WI38 (cell line): Measurements from ENCODE around the gene GZMM.

Source experiments
- H3K4me3 ChIP-seq: 2 replicates; pipeline ENCODE4 v1.5.1; 2011; ENCODE audit warnings: low read depth, mild to moderate bottlenecking, control low read depth, low read length
- TF ChIP-seq, protein P1 (sequence below): IDR thresholded peaks from 2 replicates; pipeline ENCODE4 v1.5.1; 2012; ENCODE audit warnings: low read depth, mild to moderate bottlenecking, control low read depth, low read length

Gene GZMM

GRCh38 chr19:539429-540030 lies 4.3 kb upstream of the GZMM start:
- H3K4me3 ChIP-seq: no peak overlapping the region

DNA sequence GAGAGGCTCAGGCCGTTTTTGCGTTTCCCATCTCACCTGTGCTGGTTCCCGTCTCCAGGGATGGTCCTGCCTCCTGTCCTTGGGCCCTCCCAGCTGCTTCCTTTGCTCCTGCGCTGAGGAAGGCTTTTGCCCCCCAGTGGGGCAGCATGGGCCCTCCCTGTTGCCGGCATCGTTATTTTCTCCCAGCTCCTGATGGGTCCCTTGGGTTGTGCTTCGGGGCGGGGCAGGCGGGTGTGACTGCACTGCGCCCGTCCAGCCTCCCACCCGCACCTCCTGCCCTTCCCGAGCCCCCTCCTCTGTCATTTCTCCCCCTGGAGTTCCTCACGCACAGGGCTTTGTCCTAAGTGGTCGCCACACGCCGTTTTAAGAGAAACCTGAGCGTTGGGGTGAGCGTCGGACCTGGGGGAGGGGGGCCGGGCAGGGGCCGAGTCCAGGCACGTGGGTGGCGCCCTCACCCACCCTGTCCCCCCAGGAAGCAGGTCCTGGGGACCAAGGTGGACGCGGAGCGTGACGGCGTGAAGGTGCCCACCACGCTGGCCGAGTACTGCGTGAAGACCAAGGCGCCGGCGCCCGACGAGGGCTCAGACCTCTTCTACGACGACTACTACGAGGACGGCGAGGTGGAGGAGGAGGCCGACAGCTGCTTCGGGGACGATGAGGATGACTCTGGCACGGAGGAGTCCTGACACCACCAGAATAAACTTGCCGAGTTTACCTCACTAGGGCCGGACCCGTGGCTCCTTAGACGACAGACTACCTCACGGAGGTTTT lies 2.8 kb upstream of the GZMM start:
- H3K4me3 ChIP-seq: no peak overlapping the region
- TF ChIP-seq, protein P1, sequence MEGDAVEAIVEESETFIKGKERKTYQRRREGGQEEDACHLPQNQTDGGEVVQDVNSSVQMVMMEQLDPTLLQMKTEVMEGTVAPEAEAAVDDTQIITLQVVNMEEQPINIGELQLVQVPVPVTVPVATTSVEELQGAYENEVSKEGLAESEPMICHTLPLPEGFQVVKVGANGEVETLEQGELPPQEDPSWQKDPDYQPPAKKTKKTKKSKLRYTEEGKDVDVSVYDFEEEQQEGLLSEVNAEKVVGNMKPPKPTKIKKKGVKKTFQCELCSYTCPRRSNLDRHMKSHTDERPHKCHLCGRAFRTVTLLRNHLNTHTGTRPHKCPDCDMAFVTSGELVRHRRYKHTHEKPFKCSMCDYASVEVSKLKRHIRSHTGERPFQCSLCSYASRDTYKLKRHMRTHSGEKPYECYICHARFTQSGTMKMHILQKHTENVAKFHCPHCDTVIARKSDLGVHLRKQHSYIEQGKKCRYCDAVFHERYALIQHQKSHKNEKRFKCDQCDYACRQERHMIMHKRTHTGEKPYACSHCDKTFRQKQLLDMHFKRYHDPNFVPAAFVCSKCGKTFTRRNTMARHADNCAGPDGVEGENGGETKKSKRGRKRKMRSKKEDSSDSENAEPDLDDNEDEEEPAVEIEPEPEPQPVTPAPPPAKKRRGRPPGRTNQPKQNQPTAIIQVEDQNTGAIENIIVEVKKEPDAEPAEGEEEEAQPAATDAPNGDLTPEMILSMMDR: no peak

More at GRCh38 chr19:539429-540030, 4.3 kb upstream of the GZMM start:
- TF ChIP-seq, protein P1: no peak

DNA sequence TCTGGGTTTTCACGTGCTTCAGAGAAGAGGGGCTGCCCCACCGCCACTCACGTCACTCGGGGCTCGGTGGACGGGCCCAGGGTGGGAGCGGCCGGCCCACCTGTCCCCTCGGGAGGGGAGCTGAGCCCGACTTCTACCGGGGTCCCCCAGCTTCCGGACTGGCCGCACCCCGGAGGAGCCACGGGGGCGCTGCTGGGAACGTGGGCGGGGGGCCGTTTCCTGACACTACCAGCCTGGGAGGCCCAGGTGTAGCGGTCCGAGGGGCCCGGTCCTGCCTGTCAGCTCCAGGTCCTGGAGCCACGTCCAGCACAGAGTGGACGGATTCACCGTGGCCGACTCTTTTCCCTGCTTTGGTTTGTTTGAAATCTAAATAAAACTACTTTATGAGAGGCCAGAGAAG lies 2.2 kb upstream of the GZMM start:
- TF ChIP-seq, protein P1: no peak
- H3K4me3 ChIP-seq: no peak overlapping the region

- TF ChIP-seq, protein P1: no peak
- H3K4me3 ChIP-seq: no peak overlapping the region
Observed at GRCh38 chr19:542173-542866, 1.5 kb upstream of the GZMM start.

- TF ChIP-seq, protein P1: no peak
Observed at GRCh38 chr19:547117-547516, 3.3 kb downstream of the GZMM start.

GRCh38 chr19:547836-548720 lies 4.2 kb downstream of the GZMM start:
- TF ChIP-seq, protein P1: no peak

More at GRCh38 chr19:547117-547516, 3.3 kb downstream of the GZMM start:
- H3K4me3 ChIP-seq: no peak overlapping the region

More at GRCh38 chr19:547836-548720, 4.2 kb downstream of the GZMM start:
- H3K4me3 ChIP-seq: no peak overlapping the region
